AG04450 (cell line): ENCODE data around the gene ERCC1. TPM values are rescaled to one million over a fixed set of nuclear protein-coding genes. Genes with fewer than 3 reads are reported as not detected.

Experiments used
- CTCF ChIA-PET: fragments of 300-600, 350-600 bp; formaldehyde crosslinking; extraction: SDS; loops from one replicate; lab custom pipeline; 2022; ENCODE audit warnings: antibody characterized with exemption, inconsistent platforms; lab: Charles Lee
- POLR2A ChIA-PET: fragments of 350-600 bp; formaldehyde crosslinking; extraction: SDS; loops from one replicate; lab custom pipeline; 2021; ENCODE audit warnings: antibody characterized with exemption, inconsistent platforms; lab: Yijun Ruan, JAX
- DNase-seq: peaks from one replicate; pipeline ENCODE4 v3.0.0-alpha.2; 2011; ENCODE audit warnings: low read depth, low spot score
- H3K27ac ChIP-seq: one replicate; pipeline ENCODE4 v1.5.1; 2012; ENCODE audit warnings: low read depth, low read length, control low read depth
- H3K27me3 ChIP-seq: one replicate; pipeline ENCODE4 v1.6.0; 2012; ENCODE audit warnings: low read length; ENCODE audit not compliant: control insufficient read depth, insufficient read depth
- H3K4me3 ChIP-seq: 2 replicates; pipeline ENCODE4 v1.5.1; 2011; ENCODE audit warnings: mild to moderate bottlenecking, low read depth, low read length, control low read depth
- H3K9me3 ChIP-seq: 2 replicates; pipeline ENCODE4 v1.5.1; 2012; ENCODE audit warnings: low read length; ENCODE audit not compliant: control insufficient read depth, insufficient read depth
- CTCF ChIP-seq: IDR thresholded peaks from 2 replicates; pipeline ENCODE4 v1.5.1; 2011; ENCODE audit warnings: low read depth, low read length, control low read depth, inconsistent platforms
- polyA plus RNA-seq: library from polyadenylated mRNA; depleted of rRNA; stranded (reverse); fragments of >200 nt; gene quantifications from 2 replicates; pipeline ENCODE4 v1.2.3, GENCODE V29; 2011

The ERCC1 gene
- polyA plus RNA-seq, 1 experiment, result 75.8 TPM

- Histone ChIP-seq H3K27ac (no peak overlapping the region), H3K9me3 (no peaks in the 10 kb centered on the region), H3K27me3 (no peaks in the 10 kb centered on the region), H3K4me3 (no peak overlapping the region)
- CTCF ChIA-PET, result interaction anchor here (1.1 to 1.5 kb wide), 3 partner anchors 10 to 28 kb away, joined by 4 to 6 read pairs (median 5); partner anchors contain the start of gene FOSB
- DNase-seq, result no peak
- POLR2A ChIA-PET, result no interaction called here
- no peak for TF ChIP-seq CTCF
Measured at GRCh38 chr19:45457776-45458175, 34.1 kb upstream of the ERCC1 start.

GRCh38 chr19:45456500-45456815 is 32.7 kb upstream of the ERCC1 start:
- no peak overlapping the region for H3K4me3 ChIP-seq
- no peaks in the 10 kb centered on the region for H3K9me3 ChIP-seq
- no peak for DNase-seq
- no peaks in the 10 kb centered on the region for H3K27me3 ChIP-seq
- H3K27ac ChIP-seq, result peak overlapping the region; percentile 99
- POLR2A ChIA-PET, result interaction anchor here (0.6 to 2.4 kb wide), 3 partner anchors 11 to 214 kb away, joined by 5 to 32 read pairs (median 22); partner anchors contain the start of gene FOSB
- CTCF ChIA-PET, result interaction anchor here (0.7 to 1.5 kb wide), 5 partner anchors 11 to 29 kb away, joined by 4 to 8 read pairs (median 5); partner anchors contain the start of gene FOSB
- TF ChIP-seq CTCF, result no peak

GRCh38 chr19:45455707-45456499 is 32.2 kb upstream of the ERCC1 start:
- CTCF ChIA-PET, result interaction anchor here (1.1 to 2.0 kb wide), 5 partner anchors 12 to 29 kb away, joined by 4 to 16 read pairs (median 6); partner anchors contain the start of gene FOSB
- no peaks in the 10 kb centered on the region for H3K27me3 ChIP-seq
- no peaks in the 10 kb centered on the region; the same call in 1 of the 2 replicates for H3K9me3 ChIP-seq
- peak overlapping the region; percentile 42 for H3K4me3 ChIP-seq
- no peak for TF ChIP-seq CTCF
- peak overlapping the region; percentile 99 for H3K27ac ChIP-seq
- DNase-seq, result peak; percentile 97
- POLR2A ChIA-PET, result interaction anchor here (0.6 to 2.4 kb wide), 4 partner anchors 11 to 218 kb away, joined by 4 to 32 read pairs (median 15); partner anchors contain the start of gene FOSB

GRCh38 chr19:45451850-45452387 is 28.2 kb upstream of the ERCC1 start:
- H3K9me3 ChIP-seq, result no peaks in the 10 kb centered on the region; the same call in 1 of the 2 replicates
- no peak for DNase-seq
- ChIA-PET CTCF (interaction anchor here (1.0 to 2.0 kb wide), 2 partner anchors 13 to 34 kb away, joined by 4 to 7 read pairs; no protein-coding TSS in a partner anchor), POLR2A (interaction anchor here (0.7 kb wide), 1 partner anchor 15 kb away, joined by 5 read pairs; no protein-coding TSS in a partner anchor)
- H3K27ac ChIP-seq, result no peak overlapping the region
- no peak overlapping the region for H3K4me3 ChIP-seq
- H3K27me3 ChIP-seq, result no peaks in the 10 kb centered on the region
- no peak for TF ChIP-seq CTCF
